K562 (cell line): ENCODE results near the gene ITPRID2. TPM values are rescaled to one million over a fixed set of nuclear protein-coding genes. Genes with fewer than 3 reads are reported as not detected.
A peak's percentile ranks its signal among the peaks of the same experiment; 100 is the strongest.

ENCODE experiments used
- ATAC-seq: fragments of 200-7000 bp; cut with Tn5 transposase; 3 replicates; pipeline ENCODE4 v1.9.1; 2020; ENCODE audit warnings: moderate library complexity
- BruUV-seq: library from RNA; stranded (reverse); fragments of 400-500 nt; replicated peaks from 2 replicates; lab custom pipeline; 2021; lab: Mats Ljungman, UMichigan
- CTCF ChIA-PET: fragments of 300-600 bp; formaldehyde crosslinking; extraction: SDS; loops from one replicate; lab custom pipeline; 2021; ENCODE audit warnings: low intra/inter-chr PET ratio; lab: Yijun Ruan, JAX
- POLR2A ChIA-PET: fragments of 300-600, 350-650 bp; sonication (Branson Sonifier 250); formaldehyde crosslinking; extraction: SDS; loops from one replicate; lab custom pipeline; 2021; ENCODE audit warnings: antibody characterized with exemption, inconsistent platforms; lab: Yijun Ruan, JAX
- DNase-seq, 4 experiments: peaks; one replicate each; pipeline versions ENCODE4 v3.0.0 to v3.0.0-alpha.2; 2011 to 2018; ENCODE audit warnings: low spot score in 3 of 4, mixed read lengths in 3 of 4; ENCODE audit errors: extremely low read depth in 1 of 4
- FAIRE-seq: peaks from 2 replicates; lab custom pipeline; 2011; peaks lifted over from hg19 to GRCh38; lab: Jason Lieb, UNC
- H2AFZ ChIP-seq: 2 replicates; pipeline ENCODE4 v1.6.0; 2011; ENCODE audit warnings: low read depth, low read length, control low read depth, inconsistent platforms
- H3K27ac ChIP-seq: fragments of 200-600 bp; 3 replicates; pipeline ENCODE4 v1.8.0; 2011; ENCODE audit warnings: low read depth, mild to moderate bottlenecking, control low read depth, inconsistent platforms, low read length, moderate library complexity, mixed read lengths; ENCODE audit errors: extremely low read depth
- H3K27me3 ChIP-seq, 2 experiments: fragments of 300-600 bp in 1 of 2; 2 replicates in 1 of 2; 3 replicates in 1 of 2; pipeline versions ENCODE4 v1.6.0 to v1.8.0; 2011; ENCODE audit warnings: inconsistent platforms in 2 of 2, low read length in 2 of 2, mild to moderate bottlenecking in 1 of 2, mixed read lengths in 1 of 2, moderate library complexity in 1 of 2; ENCODE audit not compliant: control insufficient read depth in 2 of 2, insufficient read depth in 2 of 2
- H3K36me3 ChIP-seq: fragments of 300-600 bp; 3 replicates; pipeline ENCODE4 v1.8.0; 2011; ENCODE audit warnings: mild to moderate bottlenecking, low read length, inconsistent platforms; ENCODE audit not compliant: control insufficient read depth, insufficient read depth
- H3K4me1 ChIP-seq, 2 experiments: fragments of 200-600 bp in 1 of 2; replicated peaks in 1 of 2; 2 replicates in 1 of 2; 3 replicates in 1 of 2; pipeline versions ENCODE4 v1.5.1 to v1.8.0; 2011; ENCODE audit warnings: inconsistent platforms in 2 of 2, low read length in 2 of 2, mild to moderate bottlenecking in 1 of 2, mixed read lengths in 1 of 2, moderate library complexity in 1 of 2; ENCODE audit not compliant: control insufficient read depth in 2 of 2, insufficient read depth in 2 of 2
- H3K4me2 ChIP-seq: 2 replicates; pipeline ENCODE4 v1.6.1; 2011; ENCODE audit warnings: low read length, control low read depth, inconsistent platforms, mixed read lengths; ENCODE audit not compliant: insufficient read depth
- H3K4me3 ChIP-seq: fragments of 200-600 bp; sonication (generic), shearing (Covaris generic); 2 replicates; pipeline ENCODE4 v1.5.1; 2016; ENCODE audit warnings: control low read depth, inconsistent platforms
- H3K79me2 ChIP-seq: fragments of 200-600 bp; 3 replicates; pipeline ENCODE4 v1.8.0; 2011; ENCODE audit warnings: low read length, inconsistent platforms; ENCODE audit not compliant: control insufficient read depth, insufficient read depth
- H3K9ac ChIP-seq, 2 experiments: 2 replicates each; pipeline versions ENCODE4 v1.6.0 to v1.6.1; 2011; ENCODE audit warnings: low read depth in 2 of 2, low read length in 2 of 2, control low read depth in 1 of 2, inconsistent platforms in 1 of 2, mild to moderate bottlenecking in 1 of 2, mixed read lengths in 1 of 2; ENCODE audit not compliant: insufficient read depth in 1 of 2
- H3K9me1 ChIP-seq: one replicate; pipeline ENCODE4 v1.6.0; 2011; ENCODE audit warnings: inconsistent platforms, mild to moderate bottlenecking, low read length, moderate library complexity; ENCODE audit not compliant: control insufficient read depth, insufficient read depth
- H3K9me3 ChIP-seq: replicated peaks from 2 replicates; pipeline ENCODE4 v1.5.1; 2011; ENCODE audit warnings: low read depth, low read length, inconsistent platforms; ENCODE audit not compliant: control insufficient read depth, insufficient read depth
- H4K20me1 ChIP-seq: replicated peaks from 2 replicates; pipeline ENCODE4 v1.6.1; 2011; ENCODE audit warnings: low read length, inconsistent platforms, mixed read lengths; ENCODE audit not compliant: control insufficient read depth, insufficient read depth
- CBFB ChIP-seq: sonication (generic); formaldehyde crosslinking; IDR thresholded peaks from 2 replicates; pipeline ENCODE4 v1.4.0; 2020; ENCODE audit warnings: mild to moderate bottlenecking, missing genetic modification reagents
- CCNT2 ChIP-seq: IDR thresholded peaks from 2 replicates; pipeline ENCODE4 v1.6.1; 2011; ENCODE audit warnings: borderline replicate concordance, low read depth, mild to moderate bottlenecking, moderate library complexity, mixed read lengths, low read length; ENCODE audit not compliant: insufficient read length; ENCODE audit errors: extremely low read depth
- CEBPB ChIP-seq: fragments of 450-650 bp; IDR thresholded peaks from 2 replicates; pipeline ENCODE4 v1.6.1; 2016; ENCODE audit warnings: missing genetic modification characterization, missing compliant biosample characterization
- FOSL1 ChIP-seq: fragments of 200-800 bp; sonication (Bioruptor generic); conservative IDR thresholded peaks from 2 replicates; pipeline ENCODE4 v1.6.1; 2016; ENCODE audit warnings: missing genetic modification characterization, missing compliant biosample characterization
- IRF2 ChIP-seq: sonication (generic); formaldehyde crosslinking; IDR thresholded peaks from 2 replicates; pipeline ENCODE4 v1.8.1; 2022; ENCODE audit warnings: mild to moderate bottlenecking, missing genetic modification reagents
- JUND ChIP-seq, 2 experiments: IDR thresholded peaks; 2 replicates in 1 of 2; 3 replicates in 1 of 2; pipeline ENCODE4 v1.6.1; 2011; ENCODE audit warnings: borderline replicate concordance in 2 of 2, low read depth in 2 of 2, low read length in 2 of 2, improper control_type of control experiment in 1 of 2, missing biosample characterization in 1 of 2, missing genetic modification characterization in 1 of 2, missing genetic modification reagents in 1 of 2
- MEIS2 ChIP-seq: fragments of 450-650 bp; IDR thresholded peaks from 2 replicates; pipeline ENCODE4 v1.6.1; 2014; ENCODE audit warnings: mild to moderate bottlenecking; ENCODE audit not compliant: partially characterized antibody
- ZNF561 ChIP-seq: fragments of 450-650 bp; formaldehyde crosslinking; conservative IDR thresholded peaks from 2 replicates; pipeline ENCODE4 v1.4.0; 2020; ENCODE audit warnings: mild to moderate bottlenecking, moderate library complexity
- WGBS: fragments of 100-300 bp; shearing (Covaris generic); methylation state at CpG from one replicate; pipeline ENCODE4 v1.1.6; 2016; ENCODE audit warnings: low coverage, mixed read lengths; ENCODE audit not compliant: insufficient coverage; ENCODE audit errors: missing lambda C conversion rate; 5-methylcytosine and 5-hydroxymethylcytosine counted together
- in situ Hi-C: fragments of 300-500 bp; cut with MboI; formaldehyde crosslinking; loops from 4 replicates; pipeline ENCODE4 v1.15.0; 2018; ENCODE audit warnings: inconsistent platforms, mixed read lengths
- intact Hi-C: fragments of 100-400 bp; cut with micrococcal nuclease; formaldehyde crosslinking; loops from 2 replicates; pipeline ENCODE4 v1.14.2; 2022
- polyA plus RNA-seq, 8 experiments: library from polyadenylated mRNA; depleted of rRNA in 4 of 8; stranded (reverse) in 5 of 8; unstranded in 3 of 8; fragments of >200 nt; fragmentation: Nextera tagmentation in 2 of 8; fragmentation: Illumina TruSeq in 1 of 8; extraction: Ambion mirVana in 2 of 8; extraction: Trizol in 1 of 8; gene quantifications; 2 replicates each; pipeline versions ENCODE4 v1.2.1 to v1.2.3, GENCODE V29; 2011 to 2014; ENCODE audit warnings: inconsistent platforms in 1 of 8, missing spikeins in 1 of 8
- total RNA-seq, 7 experiments: library from RNA; depleted of rRNA in 6 of 7; stranded (reverse); fragments of >200 nt in 6 of 7; fragmentation: Illumina TruSeq in 2 of 7; extraction: Trizol in 2 of 7; gene quantifications; 2 replicates each; pipeline versions ENCODE4 v1.2.1 to v1.2.3, GENCODE V29; 2011 to 2021; ENCODE audit warnings: low replicate concordance in 1 of 7
- TF ChIP-seq, protein P1 (sequence below): fragments of 450-650 bp; formaldehyde crosslinking; IDR thresholded peaks from 2 replicates; pipeline ENCODE4 v1.4.0; 2020; ENCODE audit warnings: mild to moderate bottlenecking, mixed read lengths

The ITPRID2 gene
- total and polyA plus RNA-seq, 9 of the 15 experiments (the other 6 are each of a cell fraction or from before 2014, with no cell fraction given), result 18.5 to 77.8 (median 52.0) TPM

DNA sequence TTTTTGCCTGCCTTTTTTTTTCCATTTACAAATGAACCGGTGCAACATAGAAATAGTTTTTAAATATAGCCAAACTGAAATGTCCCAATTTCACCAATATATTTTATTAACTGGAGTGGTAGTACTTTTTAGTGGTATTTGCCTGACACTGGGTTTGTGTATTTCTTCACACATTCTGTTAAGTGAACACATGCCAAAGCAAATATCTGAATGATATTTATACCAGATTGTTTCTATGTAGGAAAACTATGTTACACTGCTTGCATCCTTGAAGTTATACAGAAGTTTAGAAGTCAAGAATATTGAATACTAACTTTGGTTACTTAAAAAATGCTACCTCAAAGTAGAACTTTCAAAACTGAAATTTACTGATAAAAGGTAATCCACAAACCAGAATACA lies 19.4 kb upstream of the ITPRID2 start (continued):
- TF ChIP-seq, protein P1, sequence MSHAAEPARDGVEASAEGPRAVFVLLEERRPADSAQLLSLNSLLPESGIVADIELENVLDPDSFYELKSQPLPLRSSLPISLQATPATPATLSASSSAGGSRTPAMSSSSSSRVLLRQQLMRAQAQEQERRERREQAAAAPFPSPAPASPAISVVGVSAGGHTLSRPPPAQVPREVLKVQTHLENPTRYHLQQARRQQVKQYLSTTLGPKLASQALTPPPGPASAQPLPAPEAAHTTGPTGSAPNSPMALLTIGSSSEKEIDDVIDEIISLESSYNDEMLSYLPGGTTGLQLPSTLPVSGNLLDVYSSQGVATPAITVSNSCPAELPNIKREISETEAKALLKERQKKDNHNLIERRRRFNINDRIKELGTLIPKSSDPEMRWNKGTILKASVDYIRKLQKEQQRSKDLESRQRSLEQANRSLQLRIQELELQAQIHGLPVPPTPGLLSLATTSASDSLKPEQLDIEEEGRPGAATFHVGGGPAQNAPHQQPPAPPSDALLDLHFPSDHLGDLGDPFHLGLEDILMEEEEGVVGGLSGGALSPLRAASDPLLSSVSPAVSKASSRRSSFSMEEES, result no peak
- TF ChIP-seq CBFB (CRISPR knock-in tag), result no peak

DNA sequence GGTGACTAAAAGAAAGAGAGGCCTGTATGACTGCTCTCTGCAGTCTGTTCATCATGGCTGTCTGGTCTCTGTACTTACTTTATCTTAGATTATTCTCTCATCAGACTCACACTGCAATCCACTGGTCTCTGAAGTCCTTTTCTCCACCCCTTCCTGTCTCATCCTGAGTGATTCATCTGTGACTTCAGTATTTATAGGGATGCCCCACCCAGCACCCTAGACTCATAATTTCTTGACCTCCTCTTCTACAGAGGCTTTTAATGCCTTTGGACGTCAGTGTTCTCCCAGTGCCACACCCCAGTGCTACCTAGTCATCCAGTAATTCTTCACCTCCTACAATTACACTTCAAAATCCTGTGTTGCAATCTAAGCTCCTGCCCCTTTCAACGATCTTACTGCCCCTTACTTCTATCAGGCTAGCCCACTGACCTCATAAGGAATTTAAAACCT lies 14.9 kb upstream of the ITPRID2 start:
- Histone ChIP-seq H3K9me3 (no peaks in the 10 kb centered on the region), H3K79me2 (no peaks in the 10 kb centered on the region), H3K9me1 (no peaks in the 10 kb centered on the region), H3K4me3 (no peak overlapping the region), H2AFZ (no peak overlapping the region), H3K4me2 (no peak overlapping the region), H3K36me3 (no peaks in the 10 kb centered on the region), H3K27me3 (no peaks in the 10 kb centered on the region), H3K4me1 (no peaks in the 10 kb centered on the region; a peak in 1 of 5 replicates), H4K20me1 (no peaks in the 10 kb centered on the region), H3K27ac (no peak overlapping the region; the same call in 2 of the 3 replicates), H3K9ac (no peak overlapping the region)
- ChIA-PET POLR2A (interaction anchor here (1.4 to 1.7 kb wide), 2 partner anchors 10 to 17 kb away, joined by 5 to 9 read pairs; no protein-coding TSS in a partner anchor), CTCF (no interaction called here)
- ATAC-seq (peak; percentile 74), DNase-seq (peak in 1 of 4 experiments; percentile 43), FAIRE-seq (no peak)
- BruUV-seq, result no TSS peak
- TF ChIP-seq IRF2 (CRISPR knock-in tag) (no peak), CEBPB (tag) (peak; percentile 49; the same call in 1 of the 2 replicates), JUND (IDR thresholded peaks at IDR 0.05; ENCODE audit: borderline replicate concordance, low read depth, low read length) (no peak), JUND (tag; IDR thresholded peaks at IDR 0.05; ENCODE audit: borderline replicate concordance, low read depth, low read length) (0 out of 3 replicates have a peak, but pooled peaks have one; percentile 14), MEIS2 (peak; percentile 31), ZNF561 (CRISPR knock-in tag) (no peak), CCNT2 (no peak), FOSL1 (peak; percentile 77)
- WGBS, result 0% methylated on average over 2 of the region's 2 CpGs
- in situ Hi-C loops, result no loop called here
- intact Hi-C loops, result no loop called here
